ENCODE results near the gene ANKRD63.
A peak's percentile ranks its signal among the peaks of the same experiment; 100 is the strongest.

The ANKRD63 gene, protein sequence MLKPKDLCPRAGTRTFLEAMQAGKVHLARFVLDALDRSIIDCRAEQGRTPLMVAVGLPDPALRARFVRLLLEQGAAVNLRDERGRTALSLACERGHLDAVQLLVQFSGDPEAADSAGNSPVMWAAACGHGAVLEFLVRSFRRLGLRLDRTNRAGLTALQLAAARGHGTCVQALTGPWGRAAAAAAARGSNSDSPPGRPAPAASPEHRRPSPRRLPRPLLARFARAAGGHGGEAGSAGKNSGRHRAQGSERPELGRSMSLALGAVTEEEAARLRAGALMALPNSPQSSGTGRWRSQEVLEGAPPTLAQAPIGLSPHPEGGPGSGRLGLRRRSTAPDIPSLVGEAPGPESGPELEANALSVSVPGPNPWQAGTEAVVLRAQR
- 0 to 15.0 (median 3.3) reads per million in 17 experiments for total RNA-seq

DNA sequence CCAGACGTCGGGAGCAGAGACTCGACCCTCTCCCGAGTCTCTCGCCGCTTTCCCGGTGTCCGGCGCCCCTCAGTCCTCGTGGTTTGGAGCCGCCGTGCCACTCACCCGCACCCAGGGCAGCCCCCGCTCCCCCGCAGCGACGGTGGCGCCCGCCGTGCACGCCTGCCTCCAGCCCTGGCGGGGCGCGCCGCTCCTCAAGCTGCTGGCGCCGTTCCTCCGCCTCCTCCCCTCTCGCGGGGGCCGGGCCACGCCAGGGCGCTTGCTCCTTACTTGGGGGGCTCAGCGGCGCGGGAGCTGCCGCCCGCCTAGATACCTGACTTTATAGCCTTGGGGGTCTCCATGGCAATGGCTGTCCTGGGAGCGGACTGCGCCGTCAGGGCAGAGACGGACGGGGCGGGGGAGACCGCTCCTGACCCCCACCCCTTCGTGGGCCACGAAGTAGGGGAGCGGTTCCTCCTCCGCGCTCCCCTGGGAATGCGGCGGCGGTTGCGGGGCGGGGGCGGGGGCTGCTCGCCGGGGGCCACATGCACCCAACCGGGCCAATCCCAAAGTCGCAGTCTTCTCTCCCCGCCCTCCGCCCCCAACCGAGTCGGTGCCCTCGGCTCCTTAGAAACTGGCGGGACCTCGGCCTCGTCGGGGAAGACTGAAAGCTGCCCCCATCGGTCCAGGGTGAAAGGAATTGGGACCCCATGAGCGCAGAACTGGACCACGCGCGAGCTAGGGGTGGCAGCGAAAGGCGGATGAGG lies at the start of gene ANKRD63:
TSS of gene ANKRD63 (minus strand) at position 196 of the 746 bp plus-strand sequence. CDS start 478 bp downstream, outside the sequence.
- DNase-seq = peak; percentile 28 to 76 (median 56)

- peak; percentile 41 to 71 (median 60) for DNase-seq
Observed at GRCh38 chr15:40332113-40332781, 49.4 kb upstream of the ANKRD63 start.

- no peak for DNase-seq
Observed at GRCh38 chr15:40331637-40332036, 48.8 kb upstream of the ANKRD63 start.

- DNase-seq = no peak
Observed at GRCh38 chr15:40331026-40331425, 48.2 kb upstream of the ANKRD63 start.

DNA sequence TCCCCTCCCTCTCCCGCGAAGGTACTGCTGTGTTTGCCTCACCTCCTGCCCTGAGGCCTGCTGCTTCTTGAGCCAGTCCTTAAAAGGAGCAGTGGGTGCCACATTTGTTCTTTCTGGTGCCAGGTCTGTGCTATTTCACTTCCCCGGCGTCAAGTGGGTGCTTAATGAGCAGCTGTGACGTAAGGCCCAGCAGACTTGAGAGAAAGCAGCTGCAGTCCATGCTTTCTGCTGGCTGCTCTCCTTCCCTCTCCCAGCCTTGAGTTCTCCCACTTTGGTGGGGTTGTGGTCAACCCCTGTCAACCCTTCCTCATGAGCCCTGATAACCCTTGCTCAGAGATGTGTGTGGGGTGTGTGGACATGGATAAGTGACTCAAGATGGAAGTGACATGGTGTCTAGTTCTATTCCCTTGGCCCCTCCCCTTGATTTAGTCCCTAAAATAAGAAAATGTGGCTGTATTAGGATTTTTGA lies 47.5 kb upstream of the ANKRD63 start:
- peak; percentile 69 to 94 (median 83) for DNase-seq

DNA sequence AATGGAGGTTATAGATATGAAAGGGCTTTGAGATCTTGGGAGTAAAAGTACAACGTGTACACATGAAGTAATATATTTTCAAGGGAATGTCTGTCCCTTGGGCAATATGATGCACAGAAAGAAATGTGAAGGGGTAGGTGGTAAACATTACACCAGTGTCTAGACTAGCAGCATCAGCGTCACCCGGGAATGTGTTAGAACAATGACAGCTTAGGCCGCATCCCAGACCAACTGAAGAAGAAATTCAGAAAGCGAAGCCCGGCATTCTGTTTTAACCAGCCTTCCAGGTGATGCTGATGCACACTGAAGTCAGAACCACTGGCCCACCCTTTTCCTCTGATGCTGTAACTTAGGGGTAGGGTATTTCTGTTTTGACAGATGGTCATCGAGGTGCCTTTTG lies 46.9 kb upstream of the ANKRD63 start:
- no peak for DNase-seq

- DNase-seq = no peak
Observed at GRCh38 chr15:40328751-40329150, 45.9 kb upstream of the ANKRD63 start.

GRCh38 chr15:40328176-40328575 lies 45.3 kb upstream of the ANKRD63 start:
- DNase-seq = no peak

- no peak for DNase-seq
Observed at GRCh38 chr15:40327457-40327856, 44.6 kb upstream of the ANKRD63 start.

DNA sequence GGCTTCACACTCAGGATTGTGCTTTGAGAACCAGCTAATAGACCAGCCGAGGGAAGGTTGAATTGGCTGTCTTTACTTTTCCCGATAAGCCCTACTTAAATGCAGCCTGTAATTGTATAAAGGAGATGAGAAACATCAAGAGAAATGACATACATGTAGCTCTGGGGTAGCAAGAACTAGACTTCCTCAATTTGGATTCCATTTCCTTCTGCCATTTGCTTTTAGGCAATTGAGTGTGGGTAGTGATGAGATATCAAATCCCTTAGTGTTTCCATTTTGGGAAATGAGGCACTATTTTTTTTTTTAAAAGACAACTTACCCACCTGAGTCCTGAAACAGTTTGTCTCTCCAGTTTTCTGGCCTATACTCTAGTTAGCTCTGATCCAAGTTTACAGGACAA lies 42.8 kb upstream of the ANKRD63 start:
- peak in 3 of 4 experiments; percentile 35 to 75 (median 69) for DNase-seq

DNA sequence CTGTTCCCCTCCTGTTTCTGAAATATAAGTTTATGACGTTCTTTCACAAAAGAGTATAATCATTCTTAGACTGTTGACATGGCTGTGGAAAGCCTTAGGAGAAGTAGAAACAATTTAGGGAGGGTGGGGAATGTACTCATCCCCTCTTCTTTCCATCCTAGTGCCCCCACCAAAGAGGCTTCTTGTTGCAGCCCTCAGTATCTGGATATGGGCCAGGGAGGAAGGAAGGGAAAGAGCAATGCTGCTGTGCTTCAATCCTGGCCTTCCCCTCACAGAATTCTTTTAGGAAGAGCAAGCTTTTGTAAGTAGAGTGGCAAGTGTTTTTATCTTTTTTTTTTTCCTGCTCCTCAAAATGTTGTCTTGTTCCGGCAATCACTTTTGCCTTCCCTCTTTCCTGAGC lies 42.3 kb upstream of the ANKRD63 start:
- peak in 1 of 4 experiments; percentile 46 for DNase-seq

DNA sequence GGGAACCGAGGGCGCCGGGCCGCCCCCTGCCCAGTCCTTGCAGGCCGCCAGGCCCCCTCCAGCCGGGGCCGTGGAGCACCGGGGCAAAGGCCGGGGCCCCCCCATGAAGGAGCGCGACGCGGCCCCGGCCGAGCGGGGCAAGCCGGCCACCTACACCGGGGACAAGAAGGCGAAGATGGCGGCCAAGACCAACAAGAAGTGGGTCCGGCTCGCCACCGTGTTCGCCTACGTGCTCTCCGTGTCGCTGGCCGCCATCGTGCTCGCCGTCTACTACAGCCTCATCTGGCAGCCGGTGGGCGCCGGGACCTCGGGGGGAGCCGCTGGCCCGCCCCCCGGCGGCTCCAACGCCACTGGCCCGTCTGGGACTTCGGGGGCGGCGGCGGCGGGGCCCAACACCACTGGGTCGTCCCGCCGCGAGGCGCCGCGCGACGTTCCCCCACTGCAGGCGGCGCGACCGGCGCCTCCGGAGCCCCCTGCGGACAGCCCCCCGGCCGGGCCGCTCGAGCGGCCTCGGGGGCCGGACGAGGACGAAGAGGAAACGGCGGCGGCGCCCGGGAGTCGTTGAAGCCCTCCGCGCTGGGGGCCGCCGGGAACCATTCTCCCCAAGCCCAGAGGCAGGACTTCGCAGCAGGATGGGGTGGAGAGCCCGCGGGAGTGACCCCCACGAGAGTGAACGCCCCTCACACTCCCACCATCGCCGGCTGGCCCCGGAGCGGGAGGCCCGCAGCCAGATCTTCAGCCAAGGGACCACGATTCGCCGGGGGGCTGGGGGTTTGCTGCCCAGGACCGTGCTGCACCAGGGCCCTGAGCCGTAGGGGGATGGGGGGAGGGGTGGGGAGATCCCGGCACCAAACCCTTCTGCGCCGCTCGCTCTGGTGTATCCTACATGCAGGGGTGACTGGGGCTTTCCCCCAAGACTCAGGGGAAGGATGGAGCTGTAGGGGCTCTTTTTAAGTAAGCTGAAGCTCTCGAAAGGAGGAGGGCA lies 41.4 kb upstream of the ANKRD63 start:
- DNase-seq = peak in 3 of 4 experiments; percentile 41 to 56 (median 47)

DNA sequence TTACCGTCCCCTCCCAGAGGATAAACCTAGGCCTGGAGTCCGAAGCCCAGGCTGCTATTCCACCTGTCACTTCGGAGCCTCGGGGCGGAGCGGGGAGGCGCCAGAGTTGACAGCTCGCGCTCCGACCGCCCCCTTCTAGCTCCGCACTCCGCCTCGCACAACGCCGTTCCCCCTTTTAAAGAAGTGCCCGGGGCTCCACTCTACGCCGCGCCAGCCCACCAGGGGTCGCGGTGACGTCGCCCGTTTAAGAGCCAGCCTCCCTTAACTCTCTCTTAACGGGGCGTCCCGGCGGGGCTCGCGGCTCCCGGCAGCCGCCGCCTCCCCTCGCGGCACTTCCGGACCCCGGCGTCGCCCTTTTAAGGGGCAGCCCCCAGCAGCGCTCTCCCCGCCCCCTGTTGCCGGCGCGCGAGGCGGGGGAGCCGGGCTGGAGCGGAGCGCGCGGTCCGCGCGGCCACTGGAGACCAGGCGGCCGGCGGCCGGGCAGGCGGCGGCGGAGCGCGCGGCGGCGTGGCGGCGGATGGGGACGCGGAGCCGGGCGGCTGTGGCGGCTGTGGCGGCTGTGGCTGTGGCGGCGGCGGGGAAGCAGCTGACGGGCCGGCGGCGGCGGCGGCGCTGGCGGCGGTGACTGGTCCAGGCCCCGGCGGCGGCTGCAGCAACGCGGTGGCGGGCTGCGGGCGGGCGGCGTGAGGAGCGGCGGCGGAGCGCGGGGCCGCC lies 40.5 kb upstream of the ANKRD63 start, which contains the start of gene INAFM2:
TSS of gene INAFM2 (plus strand) at position 454 of the 714 bp plus-strand sequence. CDS start 364 bp downstream, outside the sequence.
- peak; percentile 95 to 97 (median 96) for DNase-seq

- no peak for DNase-seq
Observed at GRCh38 chr15:40322531-40323238, 39.8 kb upstream of the ANKRD63 start.

DNA sequence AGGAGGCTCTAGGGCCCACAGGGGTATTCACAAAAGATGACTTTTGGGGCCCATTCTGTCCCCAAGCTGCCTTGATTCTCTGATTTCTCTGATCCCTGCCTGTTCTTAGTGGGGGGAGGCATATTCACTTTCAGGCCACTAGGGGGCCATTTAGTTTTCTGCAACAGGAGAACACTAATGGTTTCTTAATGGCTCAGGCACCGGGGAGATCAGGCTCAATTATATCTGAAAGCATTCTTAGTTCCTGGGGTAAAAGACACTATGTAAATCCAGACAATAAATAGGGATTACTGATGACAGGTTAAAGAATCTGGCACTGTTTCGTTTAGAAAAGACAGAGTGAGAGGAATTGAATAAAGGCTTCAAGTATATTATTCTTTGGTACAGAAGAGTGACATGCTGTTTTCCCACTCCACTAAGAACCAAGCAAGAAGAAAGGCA lies 38.1 kb upstream of the ANKRD63 start:
- DNase-seq = peak; percentile 68 to 88 (median 84)

- DNase-seq = no peak
Observed at GRCh38 chr15:40320409-40320808, 37.5 kb upstream of the ANKRD63 start.

DNA sequence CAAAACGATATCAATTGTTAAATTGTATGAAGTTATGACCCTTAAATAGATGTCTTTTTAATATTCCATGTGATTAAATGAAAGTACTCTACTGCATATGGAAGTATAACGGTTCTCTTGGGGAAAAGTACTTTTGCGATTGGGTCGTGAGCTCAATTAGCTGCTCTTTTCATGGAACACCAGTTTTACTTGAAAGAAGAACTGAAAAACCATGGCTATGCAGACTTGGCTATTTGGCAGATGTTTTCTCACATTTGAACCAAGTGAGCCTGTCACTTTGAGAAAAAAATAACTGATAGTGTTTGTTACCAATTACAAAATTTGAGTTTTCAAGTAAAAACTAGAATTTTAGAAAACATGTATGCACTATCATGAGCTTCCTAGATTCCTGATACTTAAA lies 34.7 kb upstream of the ANKRD63 start:
- no peak for DNase-seq

GRCh38 chr15:40316931-40317330 lies 34.1 kb upstream of the ANKRD63 start:
- DNase-seq = no peak

DNA sequence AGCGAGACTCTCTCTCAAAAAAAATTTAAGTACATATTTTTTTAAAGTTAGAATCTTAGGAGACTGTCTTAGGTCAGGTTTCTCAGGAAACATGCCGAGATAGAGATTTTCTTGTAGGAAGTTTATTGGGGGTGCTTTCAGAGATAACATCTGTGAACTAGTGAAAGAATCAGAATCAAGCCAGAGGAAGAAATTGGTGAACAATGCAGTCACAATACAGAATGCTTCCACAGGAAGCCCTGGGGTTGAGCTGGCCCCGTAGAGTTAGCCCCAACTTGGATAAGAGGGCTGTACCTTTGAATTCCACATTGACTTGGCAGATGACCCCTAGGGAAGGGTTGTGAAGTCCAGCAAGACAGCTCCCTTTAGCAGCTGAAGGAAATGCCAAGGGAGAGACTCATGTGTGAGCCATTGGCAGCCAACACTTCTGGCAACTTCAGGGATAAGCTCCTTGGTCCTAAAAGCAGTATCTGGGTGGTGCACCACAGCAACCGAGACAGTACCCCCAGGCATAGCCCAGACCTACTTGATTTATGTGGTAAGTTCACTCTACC lies 31.9 kb upstream of the ANKRD63 start:
- no peak for DNase-seq
